HG02571 (cell line): ENCODE results near the gene METTL15.
"Not testable (repeated sequence)": the region's sequence is repeated elsewhere in the genome, so short reads cannot be mapped to it uniquely, and the experiment has no call there.

Experiments
- ATAC-seq: cut with Tn5 transposase; IDR thresholded peaks from one replicate; pipeline ENCODE4 v1.9.1; 2021; ENCODE audit warnings: mild to moderate bottlenecking, moderate library complexity; ENCODE audit not compliant: unreplicated experiment

Gene METTL15

GRCh38 chr11:28378095-28378494, 269.9 kb downstream of the METTL15 start:
- ATAC-seq = not testable (repeated sequence)
